GM12878 (cell line): ENCODE results near the gene RMND5A. TPM values are rescaled to one million over a fixed set of nuclear protein-coding genes. Genes with fewer than 3 reads are reported as not detected.

ENCODE experiments used
- ATAC-seq: fragments of 200-7000 bp; cut with Tn5 transposase; 3 replicates; pipeline ENCODE4 v1.9.1; 2020; ENCODE audit warnings: mild to moderate bottlenecking, moderate library complexity
- BruUV-seq: library from RNA; stranded (reverse); fragments of 400-500 nt; replicated peaks from 2 replicates; lab custom pipeline; 2021; lab: Mats Ljungman, UMichigan
- CTCF ChIA-PET: fragments of 300-600 bp; sonication (Branson Sonifier 250); formaldehyde crosslinking; extraction: SDS; loops from one replicate; lab custom pipeline; 2021; ENCODE audit warnings: inconsistent platforms; lab: Yijun Ruan, JAX
- POLR2A ChIA-PET: fragments of 350-600 bp; formaldehyde crosslinking; extraction: SDS; loops from one replicate; lab custom pipeline; 2021; ENCODE audit warnings: inconsistent platforms; lab: Charles Lee
- RAD21 ChIA-PET: fragments of 300-600 bp; sonication (Branson Sonifier 250); formaldehyde crosslinking; loops from one replicate; lab custom pipeline; 2023; ENCODE audit warnings: antibody characterized with exemption; ENCODE audit not compliant: unreplicated experiment; lab: Charles Lee
- SMC1A ChIA-PET: fragments of 300-600 bp; sonication (Branson Sonifier 250); formaldehyde crosslinking; loops from one replicate; lab custom pipeline; 2023; ENCODE audit not compliant: unreplicated experiment, uncharacterized antibody; lab: Charles Lee
- DNase-seq: peaks from one replicate; pipeline ENCODE4 v3.0.0-alpha.2; 2011; ENCODE audit warnings: low read depth, low spot score
- FAIRE-seq: peaks from 3 replicates; lab custom pipeline; 2011; peaks lifted over from hg19 to GRCh38; lab: Jason Lieb, UNC
- H2AFZ ChIP-seq: 2 replicates; pipeline ENCODE4 v1.6.0; 2011; ENCODE audit warnings: low read depth, low read length, control low read depth; ENCODE audit not compliant: control insufficient read depth
- H3K27ac ChIP-seq: 2 replicates; pipeline ENCODE4 v1.5.1; 2011; ENCODE audit warnings: control low read depth; ENCODE audit not compliant: control insufficient read depth, insufficient read depth
- H3K27me3 ChIP-seq, 2 experiments: replicated peaks in 1 of 2; 2 replicates each; pipeline versions ENCODE4 v1.6.0 to v1.6.1; 2011; ENCODE audit warnings: low read length in 1 of 2; ENCODE audit not compliant: control insufficient read depth in 2 of 2, insufficient read depth in 2 of 2
- H3K36me3 ChIP-seq, 2 experiments: 2 replicates each; pipeline ENCODE4 v1.5.1; 2011; ENCODE audit warnings: low read length in 1 of 2; ENCODE audit not compliant: control insufficient read depth in 2 of 2, insufficient read depth in 2 of 2
- H3K4me1 ChIP-seq: 2 replicates; pipeline ENCODE4 v1.6.1; 2011; ENCODE audit warnings: mild to moderate bottlenecking, low read length, moderate library complexity, mixed read lengths; ENCODE audit not compliant: control insufficient read depth, insufficient read depth
- H3K4me2 ChIP-seq: 2 replicates; pipeline ENCODE4 v1.6.0; 2011; ENCODE audit warnings: control low read depth; ENCODE audit not compliant: control insufficient read depth, insufficient read depth
- H3K4me3 ChIP-seq: fragments of 200-600 bp; sonication (generic); 2 replicates; pipeline ENCODE4 v1.5.1; 2016
- H3K79me2 ChIP-seq: 2 replicates; pipeline ENCODE4 v1.6.0; 2011; ENCODE audit warnings: low read length; ENCODE audit not compliant: control insufficient read depth, insufficient read depth
- H3K9ac ChIP-seq: 2 replicates; pipeline ENCODE4 v1.8.0; 2011; ENCODE audit warnings: low read length, control low read depth, mixed read lengths; ENCODE audit not compliant: control insufficient read depth, insufficient read depth
- H3K9me3 ChIP-seq: replicated peaks from 3 replicates; pipeline ENCODE4 v1.5.1; 2011; ENCODE audit warnings: mild to moderate bottlenecking, low read length; ENCODE audit not compliant: control insufficient read depth, insufficient read depth
- H4K20me1 ChIP-seq: 2 replicates; pipeline ENCODE4 v1.6.0; 2011; ENCODE audit not compliant: control insufficient read depth, insufficient read depth
- ATF2 ChIP-seq: IDR thresholded peaks from 2 replicates; pipeline ENCODE4 v1.6.1; 2012; ENCODE audit warnings: low read length, inconsistent platforms
- CBX3 ChIP-seq: fragments of 200-600 bp; sonication (generic); IDR thresholded peaks from 2 replicates; pipeline ENCODE4 v1.6.1; 2016; ENCODE audit warnings: low read depth, borderline replicate concordance
- CREB1 ChIP-seq: IDR thresholded peaks from 2 replicates; pipeline ENCODE4 v1.6.1; 2012; ENCODE audit warnings: low read depth, mild to moderate bottlenecking, inconsistent platforms
- E4F1 ChIP-seq: fragments of 450-650 bp; IDR thresholded peaks from 2 replicates; pipeline ENCODE4 v1.6.1; 2018; ENCODE audit warnings: borderline replicate concordance, mild to moderate bottlenecking; ENCODE audit not compliant: partially characterized antibody
- HDGF ChIP-seq: fragments of 450-650 bp; IDR thresholded peaks from 2 replicates; pipeline ENCODE4 v1.6.1; 2016; ENCODE audit warnings: antibody characterized with exemption
- HSF1 ChIP-seq: fragments of 150-350 bp; IDR thresholded peaks from 2 replicates; pipeline ENCODE4 v1.6.1; 2014; ENCODE audit warnings: mild to moderate bottlenecking, low read depth, low read length
- MEF2A ChIP-seq: IDR thresholded peaks from 2 replicates; pipeline ENCODE4 v1.6.1; 2011; ENCODE audit warnings: low read depth, mild to moderate bottlenecking, low read length, moderate library complexity; ENCODE audit not compliant: insufficient read depth
- RAD21 ChIP-seq: IDR thresholded peaks from 2 replicates; pipeline ENCODE4 v1.6.1; 2011; ENCODE audit warnings: mild to moderate bottlenecking, low read depth, low read length, moderate library complexity; ENCODE audit not compliant: insufficient read depth
- SRF ChIP-seq, 2 experiments: IDR thresholded peaks; 2 replicates each; pipeline ENCODE4 v1.6.1; 2011; ENCODE audit warnings: low read depth in 2 of 2, low read length in 2 of 2, mild to moderate bottlenecking in 1 of 2, moderate library complexity in 1 of 2
- ZBTB4 ChIP-seq: fragments of 450-650 bp; formaldehyde crosslinking; IDR thresholded peaks from 2 replicates; pipeline ENCODE4 v1.4.0; 2022; ENCODE audit warnings: mild to moderate bottlenecking, moderate library complexity
- ZNF24 ChIP-seq: fragments of 450-650 bp; IDR thresholded peaks from 2 replicates; pipeline ENCODE4 v1.6.1; 2017; ENCODE audit warnings: antibody characterized with exemption, mild to moderate bottlenecking
- WGBS: methylation state at CpG from one replicate; pipeline ENCODE4 v1.1.6; 2016; ENCODE audit warnings: low lambda C conversion rate; ENCODE audit not compliant: insufficient replicate concordance, insufficient coverage; ENCODE audit errors: missing lambda C conversion rate; 5-methylcytosine and 5-hydroxymethylcytosine counted together
- in situ Hi-C: fragments of 300-500 bp; cut with MboI; formaldehyde crosslinking; loops from 9 replicates; pipeline ENCODE4 v1.14.3; 2018; ENCODE audit warnings: mixed read lengths
- intact Hi-C: fragments of 100-400 bp; cut with micrococcal nuclease; formaldehyde crosslinking; loops from one replicate; pipeline ENCODE4 v1.14.2; 2022; ENCODE audit not compliant: unreplicated experiment
- polyA plus RNA-seq, 11 experiments: library from polyadenylated mRNA; depleted of rRNA in 4 of 11; unstranded in 6 of 11; stranded (reverse) in 5 of 11; fragments of >200 nt; fragmentation: Nextera tagmentation in 4 of 11; fragmentation: Illumina TruSeq in 1 of 11; extraction: Ambion mirVana in 4 of 11; extraction: Trizol in 1 of 11; gene quantifications; 1 replicate in 1 of 11; 2 replicates in 10 of 11; pipeline versions ENCODE4 v1.2.1 to v1.2.3, GENCODE V29; 2011 to 2016; ENCODE audit warnings: inconsistent platforms in 2 of 11, missing spikeins in 2 of 11, low read depth in 1 of 11
- total RNA-seq, 4 experiments: library from RNA; depleted of rRNA in 3 of 4; stranded (reverse); fragments of >200 nt in 3 of 4; fragmentation: Illumina TruSeq in 1 of 4; extraction: Trizol in 1 of 4; gene quantifications; 2 replicates each; pipeline versions ENCODE4 v1.2.1 to v1.2.3, GENCODE V29; 2013 to 2021
- TF ChIP-seq, protein P1 (sequence below), 3 experiments: IDR thresholded peaks in 2 of 3; conservative IDR thresholded peaks in 1 of 3; 2 replicates each; pipeline ENCODE4 v1.5.1; 2011; ENCODE audit warnings: low read depth in 3 of 3, low read length in 3 of 3, mild to moderate bottlenecking in 3 of 3, control low read depth in 2 of 3, moderate library complexity in 2 of 3, inconsistent platforms in 1 of 3, mixed read lengths in 1 of 3; ENCODE audit not compliant: control insufficient read depth in 2 of 3, insufficient read depth in 1 of 3; ENCODE audit errors: extremely low read depth in 1 of 3

RMND5A gene
- total and polyA plus RNA-seq, 10 of the 15 experiments (the other 5 are each of a cell fraction or from before 2014, with no cell fraction given), result 8.3 to 33.6 (median 23.2) TPM

GRCh38 chr2:86788165-86788564 is 68.1 kb downstream of the RMND5A start:
- H3K27ac ChIP-seq, result no peak overlapping the region
- no peaks in the 10 kb centered on the region for H3K36me3 ChIP-seq
- no peak overlapping the region for H3K4me2 ChIP-seq
- H2AFZ ChIP-seq, result no peak overlapping the region
- ChIA-PET SMC1A (no interaction called here), POLR2A (interaction anchor here (0.7 kb wide), 1 partner anchor 1955 kb away, joined by 5 read pairs; no protein-coding TSS in a partner anchor), RAD21 (no interaction called here), CTCF (no interaction called here)
- H3K4me3 ChIP-seq, result no peak overlapping the region
- no peak overlapping the region for H3K9ac ChIP-seq
- in situ Hi-C loops, result no loop called here
- H3K79me2 ChIP-seq, result no peaks in the 10 kb centered on the region
- 49% methylated on average over 5 of the region's 7 CpGs for WGBS
- peaks cover 9 to 21% of the 10 kb centered on the region in 2 experiments for H3K27me3 ChIP-seq
- FAIRE-seq (no peak), ATAC-seq (no peak), DNase-seq (no peak)
- peaks cover 11% of the 10 kb centered on the region for H3K4me1 ChIP-seq
- no TSS peak for BruUV-seq
- H4K20me1 ChIP-seq, result no peaks in the 10 kb centered on the region
- no peaks in the 10 kb centered on the region; the same call in 2 of the 3 replicates for H3K9me3 ChIP-seq
- intact Hi-C loops, result no loop called here
- TF ChIP-seq HSF1, result no peak
- TF ChIP-seq HDGF, result no peak
- TF ChIP-seq SRF (IDR thresholded peaks at IDR 0.05; ENCODE audit: low read depth in 2 of 2, low read length in 2 of 2), result no peak
- TF ChIP-seq RAD21, result no peak
- TF ChIP-seq, protein P1, sequence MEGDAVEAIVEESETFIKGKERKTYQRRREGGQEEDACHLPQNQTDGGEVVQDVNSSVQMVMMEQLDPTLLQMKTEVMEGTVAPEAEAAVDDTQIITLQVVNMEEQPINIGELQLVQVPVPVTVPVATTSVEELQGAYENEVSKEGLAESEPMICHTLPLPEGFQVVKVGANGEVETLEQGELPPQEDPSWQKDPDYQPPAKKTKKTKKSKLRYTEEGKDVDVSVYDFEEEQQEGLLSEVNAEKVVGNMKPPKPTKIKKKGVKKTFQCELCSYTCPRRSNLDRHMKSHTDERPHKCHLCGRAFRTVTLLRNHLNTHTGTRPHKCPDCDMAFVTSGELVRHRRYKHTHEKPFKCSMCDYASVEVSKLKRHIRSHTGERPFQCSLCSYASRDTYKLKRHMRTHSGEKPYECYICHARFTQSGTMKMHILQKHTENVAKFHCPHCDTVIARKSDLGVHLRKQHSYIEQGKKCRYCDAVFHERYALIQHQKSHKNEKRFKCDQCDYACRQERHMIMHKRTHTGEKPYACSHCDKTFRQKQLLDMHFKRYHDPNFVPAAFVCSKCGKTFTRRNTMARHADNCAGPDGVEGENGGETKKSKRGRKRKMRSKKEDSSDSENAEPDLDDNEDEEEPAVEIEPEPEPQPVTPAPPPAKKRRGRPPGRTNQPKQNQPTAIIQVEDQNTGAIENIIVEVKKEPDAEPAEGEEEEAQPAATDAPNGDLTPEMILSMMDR (IDR thresholded peaks at IDR 0.05 in 2 of 3, conservative IDR thresholded peaks at IDR 0.05 in 1 of 3; ENCODE audit: control insufficient read depth in 2 of 3, extremely low read depth in 1 of 3, insufficient read depth in 1 of 3, low read depth in 3 of 3, low read length in 3 of 3), result no peak
- TF ChIP-seq ATF2, result no peak
- TF ChIP-seq CBX3, result no peak
- no peak for TF ChIP-seq MEF2A
- no peak for TF ChIP-seq ZBTB4 (CRISPR knock-in tag)
- no peak for TF ChIP-seq CREB1
- no peak for TF ChIP-seq ZNF24
- no peak for TF ChIP-seq E4F1
